Neural progenitor cell (in vitro differentiated cells): ENCODE measurements around the gene MORN5. TPM values are rescaled to one million over a fixed set of nuclear protein-coding genes. Genes with fewer than 3 reads are reported as not detected.

Source experiments
- DNase-seq: peaks from one replicate; pipeline ENCODE4 v3.0.0-alpha.2; 2016; ENCODE audit warnings: low spot score
- H2AFZ ChIP-seq: fragments of 200-600 bp; sonication (generic); replicated peaks from 2 replicates; pipeline ENCODE4 v1.6.1; 2016; ENCODE audit warnings: antibody characterized with exemption
- H3F3A ChIP-seq: fragments of 200-600 bp; sonication (generic); 2 replicates; pipeline ENCODE4 v1.6.1; 2016; ENCODE audit warnings: antibody characterized with exemption, low read depth
- H3K27ac ChIP-seq: fragments of 200-600 bp; sonication (generic); 2 replicates; pipeline ENCODE4 v1.5.1; 2016; ENCODE audit warnings: mild to moderate bottlenecking
- H3K27me3 ChIP-seq: fragments of 200-600 bp; sonication (generic); 2 replicates; pipeline ENCODE4 v1.6.1; 2016; ENCODE audit warnings: mild to moderate bottlenecking, moderate library complexity
- H3K36me3 ChIP-seq: fragments of 200-600 bp; sonication (generic); 2 replicates; pipeline ENCODE4 v1.5.1; 2016
- H3K4me1 ChIP-seq: fragments of 200-600 bp; sonication (generic); 2 replicates; pipeline ENCODE4 v1.6.1; 2016; ENCODE audit warnings: mixed run types
- H3K4me2 ChIP-seq: fragments of 200-600 bp; sonication (generic); 2 replicates; pipeline ENCODE4 v1.6.1; 2016
- H3K4me3 ChIP-seq: fragments of 200-600 bp; sonication (generic); 2 replicates; pipeline ENCODE4 v1.5.1; 2016
- H3K79me2 ChIP-seq: fragments of 200-600 bp; sonication (generic); 2 replicates; pipeline ENCODE4 v1.6.1; 2016; ENCODE audit warnings: low read depth
- H3K9ac ChIP-seq: fragments of 200-600 bp; sonication (generic); 2 replicates; pipeline ENCODE4 v1.6.1; 2016
- H3K9me3 ChIP-seq: fragments of 200-600 bp; sonication (generic); 2 replicates; pipeline ENCODE4 v1.5.1; 2016; ENCODE audit warnings: low read depth
- H4K20me1 ChIP-seq: fragments of 200-600 bp; sonication (generic); 2 replicates; pipeline ENCODE4 v1.6.1; 2016; ENCODE audit warnings: low read depth
- H3K27ac Mint-ChIP-seq: 3 replicates; pipeline ENCODE4 v1.8.0; 2021; ENCODE audit warnings: mixed read lengths
- H3K27me3 Mint-ChIP-seq: 2 replicates; pipeline ENCODE4 v1.8.0; 2022; ENCODE audit warnings: low read depth, mild to moderate bottlenecking, inconsistent platforms, moderate library complexity, mixed read lengths; ENCODE audit not compliant: insufficient read depth
- H3K36me3 Mint-ChIP-seq: 3 replicates; pipeline ENCODE4 v1.8.0; 2021; ENCODE audit warnings: mixed read lengths
- H3K4me1 Mint-ChIP-seq: 3 replicates; pipeline ENCODE4 v1.8.0; 2021; ENCODE audit warnings: mixed read lengths
- H3K4me3 Mint-ChIP-seq: 3 replicates; pipeline ENCODE4 v1.8.0; 2021; ENCODE audit warnings: mild to moderate bottlenecking, moderate library complexity, mixed read lengths
- H3K9me3 Mint-ChIP-seq: 3 replicates; pipeline ENCODE4 v1.8.0; 2020; ENCODE audit warnings: mixed read lengths
- CTCF ChIP-seq: fragments of 200-600 bp; sonication (generic); IDR thresholded peaks from 2 replicates; pipeline ENCODE4 v1.5.1; 2017; ENCODE audit warnings: antibody characterized with exemption, mild to moderate bottlenecking
- EZH2 ChIP-seq: fragments of 200-600 bp; sonication (generic); IDR thresholded peaks from 2 replicates; pipeline ENCODE4 v1.6.1; 2017; ENCODE audit warnings: antibody characterized with exemption, mild to moderate bottlenecking, moderate library complexity
- EZH2phosphoT487 ChIP-seq: fragments of 200-600 bp; sonication (generic); IDR thresholded peaks from 2 replicates; pipeline ENCODE4 v1.6.1; 2017; ENCODE audit warnings: antibody characterized with exemption
- total RNA-seq: library from RNA; depleted of rRNA; stranded (reverse); fragments of >200 nt; gene quantifications from 2 replicates; pipeline ENCODE4 v1.2.3, GENCODE V29; 2015; ENCODE audit warnings: low replicate concordance

MORN5 gene
- total RNA-seq, 1 donor from 2014 or later: 3.7 TPM

- H3K9me3 ChIP-seq: no peaks in the 10 kb centered on the region
- no peak for TF ChIP-seq CTCF
- no peak for TF ChIP-seq EZH2phosphoT487
- TF ChIP-seq EZH2: no peak
- peaks cover 6% of the 10 kb centered on the region for H3F3A ChIP-seq
- Mint-ChIP-seq H3K9me3 (peaks cover 10% of the 10 kb centered on the region), H3K4me3 (peak overlapping the region; percentile 28), H3K4me1 (peaks cover 33% of the 10 kb centered on the region), H3K27me3 (peaks cover 94% of the 10 kb centered on the region), H3K27ac (no peak overlapping the region), H3K36me3 (no peaks in the 10 kb centered on the region)
- no peak overlapping the region for H3K27ac ChIP-seq
- no peaks in the 10 kb centered on the region for H3K79me2 ChIP-seq
- H3K4me2 ChIP-seq: no peak overlapping the region
- no peak for DNase-seq
- no peaks in the 10 kb centered on the region for H3K36me3 ChIP-seq
- H3K9ac ChIP-seq: no peak overlapping the region
- no peak overlapping the region for H3K4me3 ChIP-seq
- peaks cover 100% of the 10 kb centered on the region for H3K27me3 ChIP-seq
- peaks cover 87% of the 10 kb centered on the region for H4K20me1 ChIP-seq
- no peak overlapping the region for H2AFZ ChIP-seq
- peaks cover 45% of the 10 kb centered on the region for H3K4me1 ChIP-seq
Measured at GRCh38 chr9:122223435-122223834, 63.7 kb downstream of the MORN5 start.

- Mint-ChIP-seq H3K4me1 (peaks cover 26% of the 10 kb centered on the region), H3K27me3 (peaks cover 73% of the 10 kb centered on the region), H3K27ac (no peak overlapping the region), H3K9me3 (peaks cover 10% of the 10 kb centered on the region), H3K36me3 (no peaks in the 10 kb centered on the region), H3K4me3 (peak overlapping the region; percentile 65)
- Histone ChIP-seq H2AFZ (no peak overlapping the region), H3K79me2 (no peaks in the 10 kb centered on the region), H4K20me1 (peaks cover 80% of the 10 kb centered on the region), H3K9me3 (no peaks in the 10 kb centered on the region), H3K4me3 (no peak overlapping the region), H3K4me1 (peaks cover 27% of the 10 kb centered on the region), H3K27ac (no peak overlapping the region), H3K36me3 (no peaks in the 10 kb centered on the region), H3K27me3 (peaks cover 100% of the 10 kb centered on the region), H3F3A (peaks cover 12% of the 10 kb centered on the region), H3K4me2 (no peak overlapping the region), H3K9ac (no peak overlapping the region)
- DNase-seq: no peak
- TF ChIP-seq EZH2phosphoT487: no peak
- no peak for TF ChIP-seq EZH2
- TF ChIP-seq CTCF: no peak
Measured at GRCh38 chr9:122225312-122226141, 65.8 kb downstream of the MORN5 start.

GRCh38 chr9:122226142-122226757 is 66.5 kb downstream of the MORN5 start:
- H3K27me3 Mint-ChIP-seq: peaks cover 67% of the 10 kb centered on the region
- peak overlapping the region; percentile 70 for H3K4me3 Mint-ChIP-seq
- Histone ChIP-seq H4K20me1 (peaks cover 73% of the 10 kb centered on the region), H3K9ac (no peak overlapping the region), H3K79me2 (no peaks in the 10 kb centered on the region), H3K9me3 (no peaks in the 10 kb centered on the region), H3K4me3 (no peak overlapping the region), H3K36me3 (no peaks in the 10 kb centered on the region), H2AFZ (no peak overlapping the region), H3K4me1 (peaks cover 19% of the 10 kb centered on the region), H3F3A (peaks cover 12% of the 10 kb centered on the region), H3K27me3 (peaks cover 100% of the 10 kb centered on the region), H3K27ac (no peak overlapping the region), H3K4me2 (no peak overlapping the region)
- TF ChIP-seq EZH2 (peak; percentile 97), CTCF (no peak), EZH2phosphoT487 (peak; percentile 95)
- H3K36me3 Mint-ChIP-seq: no peaks in the 10 kb centered on the region
- H3K9me3 Mint-ChIP-seq: peaks cover 10% of the 10 kb centered on the region
- H3K4me1 Mint-ChIP-seq: peaks cover 22% of the 10 kb centered on the region
- no peak overlapping the region for H3K27ac Mint-ChIP-seq
- peak; percentile 56 for DNase-seq
